Spleen (tissue), 7 donors: Measurements from ENCODE around the gene GAB3.

Source experiments
- CTCF ChIP-seq, 11 experiments: fragments of 200-600 bp in 7 of 11; fragments of 450-650 bp in 4 of 11; sonication (generic) in 4 of 11; IDR thresholded peaks in 8 of 11; conservative IDR thresholded peaks in 3 of 11; 1 replicate in 7 of 11; 2 replicates in 4 of 11; pipeline versions ENCODE4 v1.4.0 to v1.8.0; 2016 to 2021; ENCODE audit warnings: antibody characterized with exemption in 11 of 11, inconsistent platforms in 4 of 11, mild to moderate bottlenecking in 1 of 11
- POLR2AphosphoS5 ChIP-seq, 3 donors: sonication (generic); formaldehyde crosslinking; IDR thresholded peaks; one replicate each; pipeline ENCODE4 v1.5.1; 2017; ENCODE audit warnings: antibody characterized with exemption in 3 of 3
- donor health status: DM: no; HTN: no; CAD: no; lungs with moderate emphysema.
- donor health status: DM: no; HTN: no; CAD: no.
- donor health status: DM: no; HTN: no; CAD: no.

- TF ChIP-seq CTCF (IDR thresholded peaks at IDR 0.05 in 8 of 11, conservative IDR thresholded peaks at IDR 0.05 in 3 of 11) = no peak
- TF ChIP-seq POLR2AphosphoS5 (IDR thresholded peaks at IDR 0.05) = no peak
These were observed 11.2 kb upstream of the GAB3 start for GRCh38 chrX:154761977-154762536.
